ENCODE data around the gene GGCT.

Gene GGCT

DNA sequence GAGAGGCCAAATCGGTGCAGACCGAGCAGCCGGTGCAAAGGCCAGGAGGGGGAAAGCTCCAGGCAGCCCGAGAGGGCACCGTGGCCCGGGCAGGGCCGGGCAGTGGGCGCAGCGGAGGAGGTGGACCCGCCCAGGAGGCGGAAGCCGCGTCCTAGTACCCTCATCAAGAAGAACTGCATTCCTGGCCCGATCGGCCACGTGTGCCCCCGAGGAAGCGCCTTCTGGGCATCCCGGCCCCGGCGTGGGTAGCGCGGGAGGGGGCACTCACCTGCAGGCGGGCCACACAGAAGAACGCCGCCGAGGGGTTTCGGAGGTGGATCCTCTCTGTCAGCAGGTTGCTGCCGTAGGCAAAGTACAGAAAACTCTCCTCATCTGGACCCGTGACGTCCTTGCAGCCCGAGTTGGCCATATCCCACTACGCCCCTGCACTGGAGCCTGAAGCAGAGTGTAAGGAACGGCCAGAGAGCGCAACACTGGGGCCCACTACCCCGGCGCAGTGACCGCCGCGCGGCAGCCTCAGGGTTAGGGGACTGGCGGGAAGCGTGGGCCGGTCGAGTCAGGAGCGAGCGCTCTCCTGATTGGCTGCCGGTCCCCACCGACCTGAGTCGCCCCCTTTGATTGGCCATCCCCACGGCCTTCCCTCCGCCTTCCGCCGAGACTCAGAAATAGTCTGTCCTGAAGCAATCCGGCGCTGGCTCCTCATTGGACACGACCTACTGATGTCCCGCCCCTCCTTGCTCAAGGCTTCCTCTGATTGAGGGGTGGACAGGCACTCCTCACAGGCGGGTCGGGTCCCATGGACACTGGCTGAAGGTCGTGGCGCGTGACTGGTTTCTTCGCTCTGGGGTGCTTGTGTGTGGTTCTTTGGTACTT, at the start of gene GGCT (continued):
- TF ChIP-seq ZNF211 (tag by site-specific recombination; IDR thresholded peaks at IDR 0.05; ENCODE audit: low read depth) (no peak), SP2 (tag by site-specific recombination; IDR thresholded peaks at IDR 0.05) (peak; percentile 98)

GRCh38 chr7:30553546-30553945, 48.9 kb upstream of the GGCT start:
- no peaks in the 10 kb centered on the region for H3K9me3 ChIP-seq (ENCODE audit: control insufficient read depth, insufficient read depth, low read depth, low read length)
- ChIA-PET CTCF (interaction anchor here (9.3 kb wide), 1 partner anchor 10 kb away, joined by 167 read pairs; no protein-coding TSS in a partner anchor), POLR2A (no interaction called here)
- TF ChIP-seq ZNF623 (tag by site-specific recombination; IDR thresholded peaks at IDR 0.05) (no peak), ZNF132 (tag by site-specific recombination; IDR thresholded peaks at IDR 0.05; ENCODE audit: borderline replicate concordance) (no peak), ZNF16 (tag by site-specific recombination; IDR thresholded peaks at IDR 0.05; ENCODE audit: low read depth) (no peak), ZNF311 (tag by site-specific recombination; IDR thresholded peaks at IDR 0.05; ENCODE audit: borderline replicate concordance) (no peak), ZNF473 (tag by site-specific recombination; IDR thresholded peaks at IDR 0.05) (no peak), ZNF510 (tag by site-specific recombination; IDR thresholded peaks at IDR 0.05; ENCODE audit: insufficient replicate concordance) (no peak), PRDM1 (tag by site-specific recombination; IDR thresholded peaks at IDR 0.05) (no peak), ZBTB6 (tag by site-specific recombination; IDR thresholded peaks at IDR 0.05) (no peak), ZNF664 (tag by site-specific recombination; IDR thresholded peaks at IDR 0.05) (no peak), ZFP69B (tag by site-specific recombination; IDR thresholded peaks at IDR 0.05) (no peak), ZNF366 (tag by site-specific recombination; conservative IDR thresholded peaks at IDR 0.05) (no peak), OSR2 (tag by site-specific recombination; IDR thresholded peaks at IDR 0.05) (no peak), ZNF707 (tag by site-specific recombination; IDR thresholded peaks at IDR 0.05) (no peak)
- TF ChIP-seq, protein P1, sequence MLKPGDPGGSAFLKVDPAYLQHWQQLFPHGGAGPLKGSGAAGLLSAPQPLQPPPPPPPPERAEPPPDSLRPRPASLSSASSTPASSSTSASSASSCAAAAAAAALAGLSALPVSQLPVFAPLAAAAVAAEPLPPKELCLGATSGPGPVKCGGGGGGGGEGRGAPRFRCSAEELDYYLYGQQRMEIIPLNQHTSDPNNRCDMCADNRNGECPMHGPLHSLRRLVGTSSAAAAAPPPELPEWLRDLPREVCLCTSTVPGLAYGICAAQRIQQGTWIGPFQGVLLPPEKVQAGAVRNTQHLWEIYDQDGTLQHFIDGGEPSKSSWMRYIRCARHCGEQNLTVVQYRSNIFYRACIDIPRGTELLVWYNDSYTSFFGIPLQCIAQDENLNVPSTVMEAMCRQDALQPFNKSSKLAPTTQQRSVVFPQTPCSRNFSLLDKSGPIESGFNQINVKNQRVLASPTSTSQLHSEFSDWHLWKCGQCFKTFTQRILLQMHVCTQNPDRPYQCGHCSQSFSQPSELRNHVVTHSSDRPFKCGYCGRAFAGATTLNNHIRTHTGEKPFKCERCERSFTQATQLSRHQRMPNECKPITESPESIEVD (tag by site-specific recombination; IDR thresholded peaks at IDR 0.05): no peak
- TF ChIP-seq, protein P2, sequence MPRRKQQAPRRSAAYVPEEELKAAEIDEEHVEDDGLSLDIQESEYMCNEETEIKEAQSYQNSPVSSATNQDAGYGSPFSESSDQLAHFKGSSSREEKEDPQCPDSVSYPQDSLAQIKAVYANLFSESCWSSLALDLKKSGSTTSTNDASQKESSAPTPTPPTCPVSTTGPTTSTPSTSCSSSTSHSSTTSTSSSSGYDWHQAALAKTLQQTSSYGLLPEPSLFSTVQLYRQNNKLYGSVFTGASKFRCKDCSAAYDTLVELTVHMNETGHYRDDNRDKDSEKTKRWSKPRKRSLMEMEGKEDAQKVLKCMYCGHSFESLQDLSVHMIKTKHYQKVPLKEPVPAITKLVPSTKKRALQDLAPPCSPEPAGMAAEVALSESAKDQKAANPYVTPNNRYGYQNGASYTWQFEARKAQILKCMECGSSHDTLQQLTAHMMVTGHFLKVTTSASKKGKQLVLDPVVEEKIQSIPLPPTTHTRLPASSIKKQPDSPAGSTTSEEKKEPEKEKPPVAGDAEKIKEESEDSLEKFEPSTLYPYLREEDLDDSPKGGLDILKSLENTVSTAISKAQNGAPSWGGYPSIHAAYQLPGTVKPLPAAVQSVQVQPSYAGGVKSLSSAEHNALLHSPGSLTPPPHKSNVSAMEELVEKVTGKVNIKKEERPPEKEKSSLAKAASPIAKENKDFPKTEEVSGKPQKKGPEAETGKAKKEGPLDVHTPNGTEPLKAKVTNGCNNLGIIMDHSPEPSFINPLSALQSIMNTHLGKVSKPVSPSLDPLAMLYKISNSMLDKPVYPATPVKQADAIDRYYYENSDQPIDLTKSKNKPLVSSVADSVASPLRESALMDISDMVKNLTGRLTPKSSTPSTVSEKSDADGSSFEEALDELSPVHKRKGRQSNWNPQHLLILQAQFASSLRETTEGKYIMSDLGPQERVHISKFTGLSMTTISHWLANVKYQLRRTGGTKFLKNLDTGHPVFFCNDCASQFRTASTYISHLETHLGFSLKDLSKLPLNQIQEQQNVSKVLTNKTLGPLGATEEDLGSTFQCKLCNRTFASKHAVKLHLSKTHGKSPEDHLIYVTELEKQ (tag by site-specific recombination; IDR thresholded peaks at IDR 0.05; ENCODE audit: borderline replicate concordance): no peak
- TF ChIP-seq, protein P3, sequence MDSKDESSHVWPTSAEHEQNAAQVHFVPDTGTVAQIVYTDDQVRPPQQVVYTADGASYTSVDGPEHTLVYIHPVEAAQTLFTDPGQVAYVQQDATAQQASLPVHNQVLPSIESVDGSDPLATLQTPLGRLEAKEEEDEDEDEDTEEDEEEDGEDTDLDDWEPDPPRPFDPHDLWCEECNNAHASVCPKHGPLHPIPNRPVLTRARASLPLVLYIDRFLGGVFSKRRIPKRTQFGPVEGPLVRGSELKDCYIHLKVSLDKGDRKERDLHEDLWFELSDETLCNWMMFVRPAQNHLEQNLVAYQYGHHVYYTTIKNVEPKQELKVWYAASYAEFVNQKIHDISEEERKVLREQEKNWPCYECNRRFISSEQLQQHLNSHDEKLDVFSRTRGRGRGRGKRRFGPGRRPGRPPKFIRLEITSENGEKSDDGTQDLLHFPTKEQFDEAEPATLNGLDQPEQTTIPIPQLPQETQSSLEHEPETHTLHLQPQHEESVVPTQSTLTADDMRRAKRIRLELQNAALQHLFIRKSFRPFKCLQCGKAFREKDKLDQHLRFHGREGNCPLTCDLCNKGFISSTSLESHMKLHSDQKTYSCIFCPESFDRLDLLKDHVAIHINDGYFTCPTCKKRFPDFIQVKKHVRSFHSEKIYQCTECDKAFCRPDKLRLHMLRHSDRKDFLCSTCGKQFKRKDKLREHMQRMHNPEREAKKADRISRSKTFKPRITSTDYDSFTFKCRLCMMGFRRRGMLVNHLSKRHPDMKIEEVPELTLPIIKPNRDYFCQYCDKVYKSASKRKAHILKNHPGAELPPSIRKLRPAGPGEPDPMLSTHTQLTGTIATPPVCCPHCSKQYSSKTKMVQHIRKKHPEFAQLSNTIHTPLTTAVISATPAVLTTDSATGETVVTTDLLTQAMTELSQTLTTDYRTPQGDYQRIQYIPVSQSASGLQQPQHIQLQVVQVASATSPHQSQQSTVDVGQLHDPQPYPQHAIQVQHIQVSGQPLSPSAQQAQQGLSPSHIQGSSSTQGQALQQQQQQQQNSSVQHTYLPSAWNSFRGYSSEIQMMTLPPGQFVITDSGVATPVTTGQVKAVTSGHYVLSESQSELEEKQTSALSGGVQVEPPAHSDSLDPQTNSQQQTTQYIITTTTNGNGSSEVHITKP (tag by site-specific recombination; IDR thresholded peaks at IDR 0.05): no peak
- TF ChIP-seq, protein P4, sequence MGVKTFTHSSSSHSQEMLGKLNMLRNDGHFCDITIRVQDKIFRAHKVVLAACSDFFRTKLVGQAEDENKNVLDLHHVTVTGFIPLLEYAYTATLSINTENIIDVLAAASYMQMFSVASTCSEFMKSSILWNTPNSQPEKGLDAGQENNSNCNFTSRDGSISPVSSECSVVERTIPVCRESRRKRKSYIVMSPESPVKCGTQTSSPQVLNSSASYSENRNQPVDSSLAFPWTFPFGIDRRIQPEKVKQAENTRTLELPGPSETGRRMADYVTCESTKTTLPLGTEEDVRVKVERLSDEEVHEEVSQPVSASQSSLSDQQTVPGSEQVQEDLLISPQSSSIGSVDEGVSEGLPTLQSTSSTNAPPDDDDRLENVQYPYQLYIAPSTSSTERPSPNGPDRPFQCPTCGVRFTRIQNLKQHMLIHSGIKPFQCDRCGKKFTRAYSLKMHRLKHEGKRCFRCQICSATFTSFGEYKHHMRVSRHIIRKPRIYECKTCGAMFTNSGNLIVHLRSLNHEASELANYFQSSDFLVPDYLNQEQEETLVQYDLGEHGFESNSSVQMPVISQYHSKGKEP (tag by site-specific recombination; IDR thresholded peaks at IDR 0.05): no peak
- no peak overlapping the region for H3K27ac ChIP-seq (ENCODE audit: extremely low read depth, low read depth, low read length)
- H3K36me3 ChIP-seq (ENCODE audit: control insufficient read depth in 2 of 2, insufficient read depth in 1 of 2, low read length in 2 of 2): no peaks in the 10 kb centered on the region
- H3K4me3 ChIP-seq (ENCODE audit: low read depth, low read length): no peak overlapping the region
- peaks cover 11% of the 10 kb centered on the region; the same call in 1 of the 2 replicates for H3K4me1 ChIP-seq (ENCODE audit: control insufficient read depth, insufficient read depth, low read length)
